A549 treated with CpdA at 1 μM for 4 hours (cell line): ENCODE measurements around the gene ARG2. TPM values are rescaled to one million over a fixed set of nuclear protein-coding genes. Genes with fewer than 3 reads are reported as not detected.

ENCODE experiments used
- total RNA-seq: library from RNA; stranded (reverse); fragments of 200-300 nt; extraction: Qiagen RNA extraction; gene quantifications from 5 replicates; pipeline ENCODE4 v1.2.3, GENCODE V29; 2022; ENCODE audit warnings: low read depth

Gene ARG2
- total RNA-seq, result 1.3 to 2.7 TPM (median 1.9 TPM) in 5 replicates

DNA sequence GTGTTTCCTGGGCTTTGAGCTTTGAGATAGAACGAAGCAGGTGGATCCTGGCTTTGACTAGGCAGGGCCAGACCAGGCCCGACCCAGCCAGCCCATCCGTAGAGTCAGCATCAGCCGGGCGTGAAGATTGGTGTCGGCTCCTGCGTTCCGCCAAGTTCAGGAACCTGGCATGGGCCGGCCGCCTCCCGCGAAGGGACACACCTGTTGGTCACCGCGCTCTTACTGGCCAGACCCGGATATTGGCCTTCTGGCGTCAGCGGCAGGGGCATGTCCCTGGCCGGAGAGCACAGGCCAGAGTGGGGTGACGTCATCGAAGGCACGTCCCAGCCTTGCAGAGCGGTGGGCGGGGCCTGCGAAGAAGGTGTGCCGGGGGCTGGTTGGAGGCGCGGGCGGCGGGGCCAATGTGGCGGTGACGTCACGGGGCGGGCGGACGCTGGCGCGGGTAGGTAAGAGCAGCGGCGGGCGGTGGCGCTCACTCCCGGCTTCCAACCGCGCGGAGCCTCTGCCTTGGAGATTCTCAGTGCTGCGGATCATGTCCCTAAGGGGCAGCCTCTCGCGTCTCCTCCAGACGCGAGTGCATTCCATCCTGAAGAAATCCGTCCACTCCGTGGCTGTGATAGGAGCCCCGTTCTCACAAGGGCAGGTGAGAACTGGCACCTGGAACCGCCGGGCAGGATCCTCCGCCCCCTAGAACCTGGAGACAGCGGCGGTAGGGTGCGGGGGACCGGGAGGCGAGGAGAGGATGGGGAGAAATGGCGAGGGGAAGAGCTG is at the start of gene ARG2:
Gene ARG2, plus strand, starts transcription at position 475 of the 771 bp plus-strand sequence. Its CDS starts 58 bp downstream, at position 533.

DNA sequence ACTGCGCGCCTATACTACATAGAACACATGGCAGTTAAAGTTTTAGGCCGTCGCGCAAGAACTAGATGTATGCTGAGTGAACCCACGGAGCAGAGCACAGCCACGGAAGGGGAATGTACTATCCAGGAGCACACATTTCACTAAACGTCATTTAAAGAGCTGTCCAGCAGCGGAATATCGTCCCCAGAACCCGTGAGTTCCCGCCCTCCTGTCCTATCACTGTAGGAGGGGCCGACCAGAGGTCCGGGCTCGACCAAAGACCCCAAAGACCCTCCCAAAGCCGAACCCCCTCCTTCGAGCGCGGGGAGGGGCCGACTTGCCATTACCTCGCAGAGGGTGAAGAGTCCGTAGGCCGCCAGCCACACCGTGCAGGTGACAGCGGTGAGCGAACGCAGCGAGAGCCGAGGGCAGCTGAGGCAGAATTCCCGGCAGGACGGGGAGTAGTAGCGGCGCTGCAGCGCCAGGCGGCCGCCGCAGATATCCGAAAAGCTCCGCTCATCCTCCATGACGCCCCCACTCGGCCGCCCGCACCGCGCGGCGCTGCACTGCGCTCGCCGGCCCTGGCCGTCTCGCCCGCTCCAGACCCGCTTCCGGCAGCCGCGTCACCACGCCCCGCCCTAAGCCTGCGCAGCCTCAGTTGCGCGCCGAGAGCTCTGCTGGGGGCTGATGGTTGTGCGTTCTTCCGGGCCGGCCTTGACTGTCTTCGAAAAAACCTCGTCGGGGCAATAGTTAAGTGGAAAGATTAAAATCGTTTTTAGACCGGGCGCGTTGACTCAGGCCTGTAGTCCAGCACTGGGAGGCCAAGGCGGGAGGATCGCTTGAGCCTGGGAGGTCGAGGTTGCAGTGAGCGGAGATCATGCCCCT is 19.8 kb upstream of the ARG2 start, which contains the start of gene PIGH:
Gene PIGH, minus strand, starts transcription at position 571 of the 864 bp plus-strand sequence. Its CDS starts 65 bp downstream, at position 506.

DNA sequence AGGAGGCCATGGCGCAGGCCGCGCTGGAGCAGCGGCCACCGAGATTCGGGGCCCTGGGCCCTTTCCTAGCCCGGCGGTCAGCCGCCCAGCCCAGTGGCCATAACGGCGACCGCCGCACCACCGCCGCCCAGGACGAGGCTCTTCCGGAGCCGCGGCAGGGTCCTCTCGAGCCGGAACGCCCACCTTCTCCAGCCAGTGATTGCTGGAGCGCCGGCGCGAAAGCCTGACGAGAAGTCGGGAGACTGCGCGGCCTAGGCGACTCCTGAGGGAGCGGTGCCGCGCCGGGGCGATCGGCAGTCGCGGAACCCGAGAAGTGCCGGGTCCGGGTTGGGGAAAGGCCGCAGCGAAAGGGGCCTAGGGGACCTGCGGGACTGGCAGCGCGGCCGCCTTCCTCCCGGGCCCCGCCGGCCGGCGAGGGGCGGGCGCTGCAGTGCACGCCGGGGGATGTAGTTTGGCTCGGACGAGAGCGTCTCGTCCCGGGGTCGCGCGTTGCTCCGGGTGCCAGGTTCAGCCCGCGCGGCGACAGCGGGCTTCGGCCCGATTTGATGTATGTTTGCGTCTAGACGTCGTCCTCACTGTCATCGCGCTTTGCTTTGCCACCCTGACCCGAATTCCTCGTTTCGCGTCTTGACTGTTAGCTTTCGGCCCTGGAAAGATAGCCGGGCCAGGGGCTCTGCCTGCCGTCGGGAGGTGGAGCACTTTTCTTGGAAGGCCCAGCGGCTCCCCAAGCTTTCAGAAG is 54.9 kb downstream of the ARG2 start, which contains the start of gene VTI1B:
Gene VTI1B, minus strand, starts transcription at position 153 of the 739 bp plus-strand sequence. Its CDS starts 143 bp downstream, at position 10.

DNA sequence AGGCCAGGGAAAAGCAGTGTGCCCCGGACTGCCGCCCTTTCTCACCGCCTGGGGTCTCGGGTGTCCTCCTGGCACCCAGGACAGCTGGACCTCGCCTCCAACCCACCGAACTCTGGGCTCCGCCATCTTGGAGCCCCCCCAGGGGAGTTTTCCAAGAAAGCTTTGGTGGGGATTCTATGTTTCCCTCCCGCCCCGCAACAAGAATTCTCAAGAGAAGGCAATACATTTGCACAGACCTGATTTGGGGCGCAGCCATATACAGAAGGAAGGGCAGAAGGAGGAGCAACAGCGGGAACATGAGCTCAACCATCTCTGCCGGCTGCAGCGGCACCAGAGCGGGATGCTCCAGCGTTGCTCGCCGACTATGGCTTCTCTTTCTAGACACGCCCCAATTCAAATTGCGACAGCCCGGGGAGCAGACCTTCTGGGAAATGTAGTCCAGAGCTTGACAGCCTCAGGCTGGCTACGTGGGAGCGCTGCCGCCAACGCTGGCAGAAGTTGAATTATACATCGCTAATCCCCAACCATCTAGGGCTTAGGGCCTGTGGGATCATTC is 75.8 kb downstream of the ARG2 start, which contains the start of gene RDH11:
Gene RDH11, minus strand, starts transcription at position 371 of the 556 bp plus-strand sequence. Its CDS starts 61 bp downstream, at position 310.

Other genes with a start within 250 kb of the ARG2 start
- gene PLEK2, start 207.8 kb upstream of the ARG2 start, total RNA-seq, result 26.5 to 31.9 TPM (median 27.8 TPM) in 5 replicates
- gene TMEM229B, start 131.2 kb upstream of the ARG2 start, total RNA-seq, result 0.17 to 0.57 TPM (median 0.24 TPM) in 5 replicates
- gene PLEKHH1, start 86.6 kb upstream of the ARG2 start, total RNA-seq, result 3.1 to 5.2 TPM (median 4.3 TPM) in 5 replicates
- gene PIGH, start 19.7 kb upstream of the ARG2 start, total RNA-seq, result 18.8 to 22.0 TPM (median 21.2 TPM) in 5 replicates
- 73.8 to 94.1 TPM (median 90.8 TPM) in 5 replicates for gene VTI1B, start 54.7 kb downstream of the ARG2 start, total RNA-seq
- 59.7 to 71.1 TPM (median 63.5 TPM) in 5 replicates for gene RDH11, start 75.8 kb downstream of the ARG2 start, total RNA-seq
- gene RDH12, start 82.0 kb downstream of the ARG2 start, total RNA-seq, result 0.06 to 0.13 TPM (median 0.07 TPM) in 3 of 5 replicates, not detected in the others
- gene ZFYVE26, start 196.7 kb downstream of the ARG2 start, total RNA-seq, result 5.5 to 6.5 TPM (median 5.7 TPM) in 5 replicates
- gene RAD51B, start 199.9 kb downstream of the ARG2 start, total RNA-seq, result 4.2 to 8.0 TPM (median 4.4 TPM) in 5 replicates